Liver (tissue), 3 donors: ENCODE results near the gene ZNF100.

Experiments used
- ATF3 ChIP-seq: IDR thresholded peaks from 2 replicates; pipeline ENCODE4 v1.6.1; 2016; ENCODE audit warnings: antibody characterized with exemption
- CTCF ChIP-seq: fragments of 150-350 bp; IDR thresholded peaks from 2 replicates; pipeline ENCODE4 v1.5.1; 2017; ENCODE audit warnings: improper control_type of control experiment, low read depth, low read length; ENCODE audit not compliant: missing input control
- HNF4G ChIP-seq: IDR thresholded peaks from 2 replicates; pipeline ENCODE4 v1.6.1; 2016; ENCODE audit warnings: antibody characterized with exemption
- JUND ChIP-seq, 2 donors: IDR thresholded peaks; 2 replicates each; pipeline ENCODE4 v1.6.1; 2016; ENCODE audit warnings: antibody characterized with exemption in 2 of 2
- MAX ChIP-seq: IDR thresholded peaks from 2 replicates; pipeline ENCODE4 v1.6.1; 2016; ENCODE audit warnings: antibody characterized with exemption
- RAD21 ChIP-seq, 2 donors: IDR thresholded peaks; 2 replicates each; pipeline ENCODE4 v1.6.1; 2016; ENCODE audit warnings: antibody characterized with exemption in 2 of 2, mild to moderate bottlenecking in 2 of 2
- REST ChIP-seq: IDR thresholded peaks from 2 replicates; pipeline ENCODE4 v1.6.1; 2016; ENCODE audit warnings: antibody characterized with exemption, mild to moderate bottlenecking
- donor health status: healthy.
- donor health status: healthy.

GRCh38 chr19:21740559-21740958 lies 26.8 kb downstream of the ZNF100 start:
- TF ChIP-seq CTCF: no peak
- no peak for TF ChIP-seq RAD21 (IDR thresholded peaks at IDR 0.05)
- TF ChIP-seq MAX: no peak
- no peak for TF ChIP-seq REST
- TF ChIP-seq HNF4G: no peak
- TF ChIP-seq ATF3: no peak
- TF ChIP-seq JUND (IDR thresholded peaks at IDR 0.05): no peak
